WTC11 (cell line): Measurements from ENCODE around the gene ELAVL1. TPM values are rescaled to one million over a fixed set of nuclear protein-coding genes. Genes with fewer than 3 reads are reported as not detected.

Experiments used
- ATAC-seq: fragments of 200-7000 bp; cut with Tn5 transposase; 2 replicates; pipeline ENCODE4 v1.10.0; 2021; ENCODE audit warnings: mild to moderate bottlenecking, moderate library complexity
- CTCF ChIA-PET: fragments of 300-600 bp; sonication (Branson Sonifier 250); formaldehyde crosslinking; loops from one replicate; lab custom pipeline; 2021; ENCODE audit warnings: antibody characterized with exemption; lab: Charles Lee
- POLR2A ChIA-PET: fragments of 350-600 bp; sonication (Branson Sonifier 250); formaldehyde crosslinking; loops from one replicate; lab custom pipeline; 2021; ENCODE audit warnings: antibody characterized with exemption; lab: Charles Lee
- DNase-seq: peaks from one replicate; pipeline ENCODE4 v3.0.0; 2021; ENCODE audit warnings: low spot score
- H3K27ac Mint-ChIP-seq: 2 replicates; pipeline ENCODE4 v1.8.0; 2021; ENCODE audit warnings: mixed read lengths
- H3K27me3 Mint-ChIP-seq: 2 replicates; pipeline ENCODE4 v1.8.0; 2021; ENCODE audit warnings: low read depth, mild to moderate bottlenecking, moderate library complexity, mixed read lengths
- H3K36me3 Mint-ChIP-seq: 2 replicates; pipeline ENCODE4 v1.8.0; 2021; ENCODE audit warnings: mixed read lengths
- H3K4me1 Mint-ChIP-seq: 2 replicates; pipeline ENCODE4 v1.8.0; 2022; ENCODE audit warnings: mixed read lengths
- H3K4me3 Mint-ChIP-seq: 2 replicates; pipeline ENCODE4 v1.8.0; 2021; ENCODE audit warnings: mild to moderate bottlenecking, moderate library complexity, mixed read lengths
- H3K9me3 Mint-ChIP-seq: 2 replicates; pipeline ENCODE4 v1.8.0; 2021; ENCODE audit warnings: mixed read lengths
- CBFB ChIP-seq: sonication (generic); formaldehyde crosslinking; IDR thresholded peaks from 2 replicates; pipeline ENCODE4 v1.8.1; 2022; ENCODE audit warnings: mild to moderate bottlenecking, low read depth, missing genetic modification reagents
- EMX1 ChIP-seq: fragments of 250-450 bp; sonication (Bioruptor Pico); IDR thresholded peaks from 2 replicates; pipeline ENCODE4 v1.8.0; 2021; ENCODE audit warnings: mild to moderate bottlenecking
- FOXK1 ChIP-seq: sonication (generic); formaldehyde crosslinking; IDR thresholded peaks from 2 replicates; pipeline ENCODE4 v1.8.0; 2022; ENCODE audit warnings: mild to moderate bottlenecking, moderate library complexity, missing genetic modification reagents
- HMGA2 ChIP-seq: fragments of 250-450 bp; sonication (Bioruptor Pico); IDR thresholded peaks from 2 replicates; pipeline ENCODE4 v1.4.0; 2021; ENCODE audit warnings: mild to moderate bottlenecking, moderate library complexity
- KAT7 ChIP-seq: sonication (generic); formaldehyde crosslinking; IDR thresholded peaks from 2 replicates; pipeline ENCODE4 v1.8.1; 2023; ENCODE audit warnings: missing genetic modification reagents, mild to moderate bottlenecking, borderline replicate concordance
- NFYB ChIP-seq: sonication (generic); formaldehyde crosslinking; conservative IDR thresholded peaks from 2 replicates; pipeline ENCODE4 v1.8.0; 2022; ENCODE audit warnings: low read depth, missing genetic modification reagents
- ZBTB21 ChIP-seq: sonication (generic); formaldehyde crosslinking; IDR thresholded peaks from 2 replicates; pipeline ENCODE4 v1.8.1; 2023; ENCODE audit warnings: mild to moderate bottlenecking, missing genetic modification reagents, borderline replicate concordance
- ZNF138 ChIP-seq: sonication (generic); formaldehyde crosslinking; conservative IDR thresholded peaks from 2 replicates; pipeline ENCODE4 v1.8.1; 2022; ENCODE audit warnings: mild to moderate bottlenecking, moderate library complexity, missing genetic modification reagents
- ZNF219 ChIP-seq: sonication (generic); formaldehyde crosslinking; IDR thresholded peaks from 2 replicates; pipeline ENCODE4 v1.8.0; 2023; ENCODE audit warnings: missing genetic modification reagents, mild to moderate bottlenecking, borderline replicate concordance
- ZNF671 ChIP-seq: fragments of 250-450 bp; sonication (Bioruptor Pico); IDR thresholded peaks from 2 replicates; pipeline ENCODE4 v1.8.0; 2021; ENCODE audit warnings: mild to moderate bottlenecking
- total RNA-seq: library from RNA; stranded (reverse); gene quantifications from 3 replicates; pipeline ENCODE4 v1.2.3, GENCODE V29; 2021
- TF ChIP-seq, protein P1 (sequence below): fragments of 250-450 bp; sonication (Bioruptor Pico); IDR thresholded peaks from 2 replicates; pipeline ENCODE4 v1.9.0; 2021; ENCODE audit warnings: mild to moderate bottlenecking, borderline replicate concordance
- TF ChIP-seq, protein P2 (sequence below): sonication (generic); formaldehyde crosslinking; IDR thresholded peaks from 2 replicates; pipeline ENCODE4 v1.8.0; 2022; ENCODE audit warnings: mild to moderate bottlenecking, missing genetic modification reagents
- TF ChIP-seq, protein P3 (sequence below): fragments of 250-450 bp; sonication (Bioruptor Pico); conservative IDR thresholded peaks from 2 replicates; pipeline ENCODE4 v1.9.0; 2021; ENCODE audit warnings: mild to moderate bottlenecking
- TF ChIP-seq, protein P4 (sequence below): sonication (generic); formaldehyde crosslinking; IDR thresholded peaks from 2 replicates; pipeline ENCODE4 v1.8.0; 2023; ENCODE audit warnings: missing genetic modification reagents
- TF ChIP-seq, protein P5 (sequence below): sonication (generic); formaldehyde crosslinking; IDR thresholded peaks from 2 replicates; pipeline ENCODE4 v1.8.0; 2022; ENCODE audit warnings: mild to moderate bottlenecking, missing genetic modification reagents
- TF ChIP-seq, protein P6 (sequence below): sonication (generic); formaldehyde crosslinking; IDR thresholded peaks from 2 replicates; pipeline ENCODE4 v1.8.0; 2022; ENCODE audit warnings: missing genetic modification reagents
- TF ChIP-seq, protein P7 (sequence below): sonication (generic); formaldehyde crosslinking; IDR thresholded peaks from 2 replicates; pipeline ENCODE4 v1.8.1; 2022; ENCODE audit warnings: low read depth, missing genetic modification reagents, borderline replicate concordance

Gene ELAVL1
- total RNA-seq, 1 experiment from 2014 or later: 160 TPM

DNA sequence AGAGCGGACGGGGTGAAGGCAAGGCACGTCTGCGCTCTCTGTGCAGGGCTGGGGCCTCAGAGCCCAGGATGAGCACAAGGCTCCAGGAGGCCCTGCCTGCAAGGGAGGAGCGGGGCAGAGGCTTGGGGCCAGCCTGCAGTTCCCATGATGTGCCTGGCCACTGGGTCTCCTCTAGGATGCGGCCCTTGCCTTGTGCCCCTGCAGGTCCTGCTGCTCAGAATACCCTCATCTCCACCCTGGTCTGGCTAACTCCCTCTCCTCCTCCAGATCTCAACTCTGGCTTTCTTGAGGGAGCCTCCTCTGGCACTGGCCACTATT lies 27.8 kb downstream of the ELAVL1 start (continued):
- TF ChIP-seq, protein P1, sequence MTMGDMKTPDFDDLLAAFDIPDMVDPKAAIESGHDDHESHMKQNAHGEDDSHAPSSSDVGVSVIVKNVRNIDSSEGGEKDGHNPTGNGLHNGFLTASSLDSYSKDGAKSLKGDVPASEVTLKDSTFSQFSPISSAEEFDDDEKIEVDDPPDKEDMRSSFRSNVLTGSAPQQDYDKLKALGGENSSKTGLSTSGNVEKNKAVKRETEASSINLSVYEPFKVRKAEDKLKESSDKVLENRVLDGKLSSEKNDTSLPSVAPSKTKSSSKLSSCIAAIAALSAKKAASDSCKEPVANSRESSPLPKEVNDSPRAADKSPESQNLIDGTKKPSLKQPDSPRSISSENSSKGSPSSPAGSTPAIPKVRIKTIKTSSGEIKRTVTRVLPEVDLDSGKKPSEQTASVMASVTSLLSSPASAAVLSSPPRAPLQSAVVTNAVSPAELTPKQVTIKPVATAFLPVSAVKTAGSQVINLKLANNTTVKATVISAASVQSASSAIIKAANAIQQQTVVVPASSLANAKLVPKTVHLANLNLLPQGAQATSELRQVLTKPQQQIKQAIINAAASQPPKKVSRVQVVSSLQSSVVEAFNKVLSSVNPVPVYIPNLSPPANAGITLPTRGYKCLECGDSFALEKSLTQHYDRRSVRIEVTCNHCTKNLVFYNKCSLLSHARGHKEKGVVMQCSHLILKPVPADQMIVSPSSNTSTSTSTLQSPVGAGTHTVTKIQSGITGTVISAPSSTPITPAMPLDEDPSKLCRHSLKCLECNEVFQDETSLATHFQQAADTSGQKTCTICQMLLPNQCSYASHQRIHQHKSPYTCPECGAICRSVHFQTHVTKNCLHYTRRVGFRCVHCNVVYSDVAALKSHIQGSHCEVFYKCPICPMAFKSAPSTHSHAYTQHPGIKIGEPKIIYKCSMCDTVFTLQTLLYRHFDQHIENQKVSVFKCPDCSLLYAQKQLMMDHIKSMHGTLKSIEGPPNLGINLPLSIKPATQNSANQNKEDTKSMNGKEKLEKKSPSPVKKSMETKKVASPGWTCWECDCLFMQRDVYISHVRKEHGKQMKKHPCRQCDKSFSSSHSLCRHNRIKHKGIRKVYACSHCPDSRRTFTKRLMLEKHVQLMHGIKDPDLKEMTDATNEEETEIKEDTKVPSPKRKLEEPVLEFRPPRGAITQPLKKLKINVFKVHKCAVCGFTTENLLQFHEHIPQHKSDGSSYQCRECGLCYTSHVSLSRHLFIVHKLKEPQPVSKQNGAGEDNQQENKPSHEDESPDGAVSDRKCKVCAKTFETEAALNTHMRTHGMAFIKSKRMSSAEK (CRISPR knock-in tag): no peak
- TF ChIP-seq, all 79 proteins: peak for 0

DNA sequence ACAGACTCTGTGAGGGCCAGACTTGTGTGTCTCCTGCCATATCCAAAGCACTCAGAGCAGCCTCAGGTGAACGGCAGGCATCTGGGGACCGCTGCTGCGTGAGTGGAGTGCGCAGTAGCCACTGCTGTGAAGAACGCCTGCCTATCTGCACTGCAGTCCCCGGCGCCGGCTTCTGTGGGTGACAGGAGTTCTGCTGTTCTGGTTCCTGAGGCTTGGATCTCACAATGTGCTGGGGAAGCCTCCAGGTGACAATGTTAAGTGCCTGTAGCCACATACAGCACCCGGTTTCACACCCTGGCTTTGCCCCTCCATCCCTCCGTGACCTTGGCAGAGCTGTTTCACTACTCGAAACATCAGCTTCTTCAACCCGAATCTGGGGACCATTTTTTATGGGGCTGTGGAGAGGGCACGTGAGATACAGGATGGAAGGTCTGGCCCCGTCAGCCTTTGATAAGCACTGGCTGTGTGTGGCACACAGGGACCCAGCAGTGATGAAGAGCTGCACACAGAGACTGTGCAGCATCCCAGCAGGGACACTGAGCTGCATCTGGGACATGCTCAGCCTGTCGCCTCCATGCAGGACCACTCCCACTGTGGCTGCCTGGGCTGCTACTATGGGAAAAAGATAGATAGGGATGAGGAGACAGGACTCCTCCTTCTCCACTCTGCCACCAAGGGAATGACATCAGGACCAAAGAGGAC lies 28.3 kb downstream of the ELAVL1 start:
- Mint-ChIP-seq H3K4me1 (no peaks in the 10 kb centered on the region), H3K9me3 (no peaks in the 10 kb centered on the region), H3K27me3 (no peaks in the 10 kb centered on the region), H3K27ac (no peak overlapping the region), H3K4me3 (no peak overlapping the region), H3K36me3 (peaks cover 38% of the 10 kb centered on the region)
- TF ChIP-seq, protein P2, sequence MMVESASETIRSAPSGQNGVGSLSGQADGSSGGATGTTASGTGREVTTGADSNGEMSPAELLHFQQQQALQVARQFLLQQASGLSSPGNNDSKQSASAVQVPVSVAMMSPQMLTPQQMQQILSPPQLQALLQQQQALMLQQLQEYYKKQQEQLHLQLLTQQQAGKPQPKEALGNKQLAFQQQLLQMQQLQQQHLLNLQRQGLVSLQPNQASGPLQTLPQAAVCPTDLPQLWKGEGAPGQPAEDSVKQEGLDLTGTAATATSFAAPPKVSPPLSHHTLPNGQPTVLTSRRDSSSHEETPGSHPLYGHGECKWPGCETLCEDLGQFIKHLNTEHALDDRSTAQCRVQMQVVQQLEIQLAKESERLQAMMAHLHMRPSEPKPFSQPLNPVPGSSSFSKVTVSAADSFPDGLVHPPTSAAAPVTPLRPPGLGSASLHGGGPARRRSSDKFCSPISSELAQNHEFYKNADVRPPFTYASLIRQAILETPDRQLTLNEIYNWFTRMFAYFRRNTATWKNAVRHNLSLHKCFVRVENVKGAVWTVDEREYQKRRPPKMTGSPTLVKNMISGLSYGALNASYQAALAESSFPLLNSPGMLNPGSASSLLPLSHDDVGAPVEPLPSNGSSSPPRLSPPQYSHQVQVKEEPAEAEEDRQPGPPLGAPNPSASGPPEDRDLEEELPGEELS (CRISPR knock-in tag): no peak
- TF ChIP-seq, protein P3, sequence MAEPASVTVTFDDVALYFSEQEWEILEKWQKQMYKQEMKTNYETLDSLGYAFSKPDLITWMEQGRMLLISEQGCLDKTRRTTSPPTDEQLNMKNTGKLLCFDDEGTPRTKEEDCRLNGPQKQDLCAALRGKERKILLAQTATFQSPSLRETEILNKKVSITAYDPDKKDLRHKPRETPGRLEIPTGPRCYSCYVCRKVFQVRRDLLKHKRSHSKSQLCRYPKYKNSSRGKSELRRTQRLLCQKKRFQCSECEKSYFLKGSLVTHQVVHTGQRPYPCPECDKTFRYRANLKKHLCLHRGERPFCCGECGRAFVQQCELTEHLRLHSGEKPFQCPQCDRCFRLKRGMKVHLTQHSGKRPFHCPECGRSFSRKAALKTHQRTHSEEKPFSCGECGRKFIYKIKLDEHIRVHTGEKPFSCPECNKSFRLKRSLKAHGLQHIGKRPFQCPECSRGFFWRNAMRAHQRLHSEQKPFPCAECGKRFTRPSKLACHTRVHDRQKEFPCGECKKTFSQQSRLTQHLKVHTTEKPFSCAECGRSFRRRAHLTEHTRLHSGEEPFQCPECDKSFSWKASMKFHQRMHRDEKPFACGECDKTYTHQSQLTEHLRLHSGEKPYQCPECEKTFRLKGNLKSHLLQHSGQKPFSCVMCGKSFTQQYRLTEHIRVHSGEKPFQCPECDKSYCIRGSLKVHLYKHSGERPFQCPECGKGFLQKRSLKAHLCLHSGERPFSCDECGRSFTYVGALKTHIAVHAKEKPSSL (CRISPR knock-in tag): no peak
- TF ChIP-seq CBFB: no peak
- no peak for TF ChIP-seq ZNF219 (CRISPR knock-in tag)
- TF ChIP-seq, protein P4, sequence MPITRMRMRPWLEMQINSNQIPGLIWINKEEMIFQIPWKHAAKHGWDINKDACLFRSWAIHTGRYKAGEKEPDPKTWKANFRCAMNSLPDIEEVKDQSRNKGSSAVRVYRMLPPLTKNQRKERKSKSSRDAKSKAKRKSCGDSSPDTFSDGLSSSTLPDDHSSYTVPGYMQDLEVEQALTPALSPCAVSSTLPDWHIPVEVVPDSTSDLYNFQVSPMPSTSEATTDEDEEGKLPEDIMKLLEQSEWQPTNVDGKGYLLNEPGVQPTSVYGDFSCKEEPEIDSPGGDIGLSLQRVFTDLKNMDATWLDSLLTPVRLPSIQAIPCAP: no peak
- no peak for TF ChIP-seq KAT7 (CRISPR knock-in tag)
- no peak for TF ChIP-seq ZBTB21 (CRISPR knock-in tag)
- TF ChIP-seq NFYB (CRISPR knock-in tag): no peak
- no peak for TF ChIP-seq EMX1 (CRISPR knock-in tag)
- TF ChIP-seq ZNF138 (CRISPR knock-in tag): no peak
- TF ChIP-seq, protein P5, sequence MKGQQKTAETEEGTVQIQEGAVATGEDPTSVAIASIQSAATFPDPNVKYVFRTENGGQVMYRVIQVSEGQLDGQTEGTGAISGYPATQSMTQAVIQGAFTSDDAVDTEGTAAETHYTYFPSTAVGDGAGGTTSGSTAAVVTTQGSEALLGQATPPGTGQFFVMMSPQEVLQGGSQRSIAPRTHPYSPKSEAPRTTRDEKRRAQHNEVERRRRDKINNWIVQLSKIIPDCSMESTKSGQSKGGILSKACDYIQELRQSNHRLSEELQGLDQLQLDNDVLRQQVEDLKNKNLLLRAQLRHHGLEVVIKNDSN (CRISPR knock-in tag): no peak
- TF ChIP-seq, protein P6, sequence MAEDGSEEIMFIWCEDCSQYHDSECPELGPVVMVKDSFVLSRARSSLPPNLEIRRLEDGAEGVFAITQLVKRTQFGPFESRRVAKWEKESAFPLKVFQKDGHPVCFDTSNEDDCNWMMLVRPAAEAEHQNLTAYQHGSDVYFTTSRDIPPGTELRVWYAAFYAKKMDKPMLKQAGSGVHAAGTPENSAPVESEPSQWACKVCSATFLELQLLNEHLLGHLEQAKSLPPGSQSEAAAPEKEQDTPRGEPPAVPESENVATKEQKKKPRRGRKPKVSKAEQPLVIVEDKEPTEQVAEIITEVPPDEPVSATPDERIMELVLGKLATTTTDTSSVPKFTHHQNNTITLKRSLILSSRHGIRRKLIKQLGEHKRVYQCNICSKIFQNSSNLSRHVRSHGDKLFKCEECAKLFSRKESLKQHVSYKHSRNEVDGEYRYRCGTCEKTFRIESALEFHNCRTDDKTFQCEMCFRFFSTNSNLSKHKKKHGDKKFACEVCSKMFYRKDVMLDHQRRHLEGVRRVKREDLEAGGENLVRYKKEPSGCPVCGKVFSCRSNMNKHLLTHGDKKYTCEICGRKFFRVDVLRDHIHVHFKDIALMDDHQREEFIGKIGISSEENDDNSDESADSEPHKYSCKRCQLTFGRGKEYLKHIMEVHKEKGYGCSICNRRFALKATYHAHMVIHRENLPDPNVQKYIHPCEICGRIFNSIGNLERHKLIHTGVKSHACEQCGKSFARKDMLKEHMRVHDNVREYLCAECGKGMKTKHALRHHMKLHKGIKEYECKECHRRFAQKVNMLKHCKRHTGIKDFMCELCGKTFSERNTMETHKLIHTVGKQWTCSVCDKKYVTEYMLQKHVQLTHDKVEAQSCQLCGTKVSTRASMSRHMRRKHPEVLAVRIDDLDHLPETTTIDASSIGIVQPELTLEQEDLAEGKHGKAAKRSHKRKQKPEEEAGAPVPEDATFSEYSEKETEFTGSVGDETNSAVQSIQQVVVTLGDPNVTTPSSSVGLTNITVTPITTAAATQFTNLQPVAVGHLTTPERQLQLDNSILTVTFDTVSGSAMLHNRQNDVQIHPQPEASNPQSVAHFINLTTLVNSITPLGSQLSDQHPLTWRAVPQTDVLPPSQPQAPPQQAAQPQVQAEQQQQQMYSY (CRISPR knock-in tag): no peak
- TF ChIP-seq FOXK1: no peak
- TF ChIP-seq, protein P7, sequence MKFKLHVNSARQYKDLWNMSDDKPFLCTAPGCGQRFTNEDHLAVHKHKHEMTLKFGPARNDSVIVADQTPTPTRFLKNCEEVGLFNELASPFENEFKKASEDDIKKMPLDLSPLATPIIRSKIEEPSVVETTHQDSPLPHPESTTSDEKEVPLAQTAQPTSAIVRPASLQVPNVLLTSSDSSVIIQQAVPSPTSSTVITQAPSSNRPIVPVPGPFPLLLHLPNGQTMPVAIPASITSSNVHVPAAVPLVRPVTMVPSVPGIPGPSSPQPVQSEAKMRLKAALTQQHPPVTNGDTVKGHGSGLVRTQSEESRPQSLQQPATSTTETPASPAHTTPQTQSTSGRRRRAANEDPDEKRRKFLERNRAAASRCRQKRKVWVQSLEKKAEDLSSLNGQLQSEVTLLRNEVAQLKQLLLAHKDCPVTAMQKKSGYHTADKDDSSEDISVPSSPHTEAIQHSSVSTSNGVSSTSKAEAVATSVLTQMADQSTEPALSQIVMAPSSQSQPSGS (CRISPR knock-in tag): no peak
- TF ChIP-seq HMGA2 (CRISPR knock-in tag): no peak
- no peak for TF ChIP-seq ZNF671 (CRISPR knock-in tag)
- DNase-seq (no peak), ATAC-seq (no peak)
- CTCF ChIA-PET: no interaction called here
- POLR2A ChIA-PET: no interaction called here
